ENCODE measurements around the gene CDKL2.
"Not testable (repeated sequence)": the region's sequence is repeated elsewhere in the genome, so short reads cannot be mapped to it uniquely, and the experiment has no call there.

The CDKL2 gene

DNA sequence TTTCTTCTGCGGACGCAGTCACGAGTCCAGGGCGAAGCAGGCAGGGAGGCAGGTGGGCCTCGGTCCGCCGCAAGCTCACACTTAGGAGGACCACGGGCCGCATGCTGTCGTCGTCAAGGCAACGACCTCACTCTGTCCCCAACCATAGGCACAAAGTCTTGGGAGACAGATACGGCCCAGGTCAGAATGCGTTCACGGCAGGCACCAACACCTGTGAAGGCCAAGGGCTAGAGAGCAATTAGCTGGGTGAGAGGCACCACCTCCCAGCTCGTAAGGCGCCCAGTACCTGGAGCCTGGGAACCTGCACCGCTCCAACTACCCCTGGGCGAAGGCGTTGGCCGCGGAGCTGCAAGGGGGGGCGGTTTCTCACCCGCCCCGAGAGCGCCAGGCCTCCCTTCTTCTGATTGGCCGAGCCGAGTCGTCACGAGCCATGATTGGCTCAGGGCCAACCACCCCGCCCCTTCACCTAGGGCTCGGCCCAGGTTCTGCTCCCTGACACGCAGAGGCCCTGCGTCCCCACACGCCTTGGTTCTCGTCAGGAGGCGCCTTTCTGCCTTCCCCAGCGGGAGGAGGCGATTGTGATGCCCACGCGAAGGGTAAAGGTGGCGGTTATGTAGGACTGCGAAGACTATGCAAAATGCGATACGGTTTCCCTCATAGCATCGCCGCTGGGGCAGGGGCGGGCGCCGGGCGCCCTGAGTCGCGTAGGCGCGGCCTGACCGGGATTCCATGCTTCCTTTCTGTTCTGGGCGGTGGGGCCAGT is at the start of gene CDKL2:
TSS of gene CDKL2 (minus strand) at position 355 of the 763 bp plus-strand sequence. CDS start 4,540 bp downstream, outside the sequence.
- peak; percentile 87 for DNase-seq

DNA sequence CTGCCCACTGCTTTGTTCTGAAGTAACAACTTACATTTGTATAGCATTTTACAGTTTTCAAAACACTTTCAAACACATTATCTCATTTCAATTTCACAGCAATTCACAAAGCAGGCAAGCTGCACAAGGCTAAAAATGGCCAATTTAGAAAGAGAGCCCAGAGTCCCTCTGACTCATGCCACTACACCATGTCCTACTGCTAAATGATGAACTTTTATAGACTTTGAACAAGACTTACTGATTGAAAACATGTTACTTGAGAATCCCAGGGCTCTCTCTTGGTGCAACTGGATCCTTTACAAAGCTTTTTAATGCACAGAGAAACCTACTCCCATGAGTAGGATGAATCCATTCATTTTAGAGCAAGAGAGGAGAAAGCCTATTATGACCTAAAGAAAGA is 48.6 kb upstream of the CDKL2 start:
- DNase-seq = no peak

DNA sequence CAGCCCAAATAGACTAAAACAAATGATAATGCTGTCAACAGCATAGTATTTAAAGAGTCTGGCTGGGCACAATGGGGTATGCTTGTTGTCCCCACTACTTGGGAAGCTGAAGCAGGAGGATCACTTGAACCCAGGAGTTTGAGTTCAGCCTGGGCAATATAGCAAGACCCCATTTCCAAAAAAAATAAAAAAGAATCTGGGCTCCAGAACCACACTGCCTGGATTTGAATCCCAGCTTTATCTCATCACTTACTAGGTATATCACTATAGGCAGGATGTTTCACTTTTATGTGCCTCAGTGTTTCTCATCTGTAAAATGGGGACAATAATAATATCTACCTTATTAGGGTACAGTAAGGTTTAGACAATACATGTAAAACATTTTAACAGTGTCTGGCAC is 48.1 kb upstream of the CDKL2 start:
- DNase-seq = no peak

DNA sequence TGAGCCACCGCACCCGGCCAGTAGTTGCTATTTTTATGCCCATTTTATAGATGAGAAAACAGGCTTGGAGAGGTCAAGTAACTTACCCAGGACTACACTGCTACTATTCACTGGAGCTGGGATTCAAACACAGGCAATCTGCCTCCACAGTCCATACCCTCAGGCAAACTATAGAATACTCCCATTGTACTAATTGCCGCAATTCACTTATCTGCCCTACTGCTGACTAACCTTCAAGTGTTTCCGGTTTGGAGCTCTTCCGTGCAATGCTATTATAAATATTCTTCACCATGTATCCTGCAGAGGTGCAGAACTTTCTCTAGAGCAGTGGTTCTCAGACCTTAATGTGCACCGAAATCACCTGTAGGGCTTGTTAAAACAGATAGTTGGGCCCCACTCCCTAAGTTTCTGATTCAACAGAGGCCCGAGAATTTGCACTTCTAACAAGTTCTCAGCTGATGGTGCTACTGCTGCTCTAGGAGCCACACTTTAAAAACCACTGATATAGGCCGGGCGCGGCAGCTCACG is 44.7 kb upstream of the CDKL2 start:
- no peak for DNase-seq

DNA sequence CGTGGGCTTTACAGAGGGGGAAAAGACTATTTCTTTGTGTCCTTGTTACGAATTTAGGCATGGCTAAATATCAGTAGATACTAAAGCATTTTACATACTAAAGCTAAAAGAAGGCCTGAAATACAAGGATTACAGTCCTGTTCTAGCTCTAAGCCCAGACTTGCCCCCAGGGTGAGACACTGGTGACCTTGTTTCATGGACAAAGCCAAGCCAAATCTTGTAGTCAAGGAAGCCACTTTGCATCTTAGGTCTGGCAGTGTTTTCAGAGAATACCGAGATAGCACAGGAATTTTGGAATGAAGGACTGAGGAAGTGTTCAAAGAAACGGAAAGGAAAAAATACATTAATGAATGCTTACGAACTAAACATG is 43.6 kb upstream of the CDKL2 start:
- no peak for DNase-seq

DNA sequence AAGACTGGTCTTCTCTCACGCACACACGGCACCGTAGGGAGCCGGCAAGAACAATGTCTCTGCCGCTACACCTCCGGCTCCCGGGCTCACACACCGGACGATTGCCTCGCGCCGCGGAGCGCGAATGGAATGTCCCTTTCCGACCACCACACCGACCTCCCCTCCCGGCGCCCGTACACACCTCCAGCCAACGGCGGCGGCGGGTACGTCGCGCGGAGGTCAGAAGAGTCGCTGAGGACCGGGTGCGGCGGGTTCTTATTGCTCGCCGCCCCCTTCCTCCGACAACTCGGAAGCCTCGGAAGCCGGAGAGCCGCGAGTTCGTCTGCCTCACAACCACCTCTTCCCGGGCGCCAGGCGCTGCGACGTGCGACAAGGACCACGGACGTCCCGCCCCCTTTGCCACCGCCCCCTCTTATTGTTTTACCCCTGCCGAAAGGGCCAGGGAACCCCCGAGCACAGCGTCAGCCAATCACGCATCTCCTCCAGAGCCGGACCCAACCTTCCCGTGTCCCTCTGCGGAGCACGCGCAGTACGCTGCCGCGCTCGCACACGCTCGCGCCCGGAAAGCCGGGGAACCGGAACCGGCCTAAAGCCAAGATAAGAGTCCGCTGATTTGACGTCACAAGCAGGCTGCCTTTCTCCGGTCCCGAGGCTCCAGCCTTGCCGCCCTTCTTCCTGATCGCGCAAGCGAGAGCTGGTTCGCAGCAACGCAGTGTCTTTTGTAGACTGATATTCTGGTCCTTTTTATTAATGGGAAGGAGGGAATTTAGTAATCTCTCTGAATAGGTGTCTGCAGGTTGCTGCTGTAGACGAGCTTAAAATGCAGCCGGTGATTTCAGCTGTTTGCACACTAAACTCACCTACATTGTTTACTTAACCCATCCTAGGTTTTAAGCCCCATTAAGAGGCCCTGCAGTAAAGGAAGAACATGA is 43.0 kb upstream of the CDKL2 start, which contains the start of gene G3BP2:
TSS of gene G3BP2 (minus strand) at position 385 of the 932 bp plus-strand sequence. CDS start 11,386 bp downstream, outside the sequence.
- DNase-seq = peak; percentile 99

DNA sequence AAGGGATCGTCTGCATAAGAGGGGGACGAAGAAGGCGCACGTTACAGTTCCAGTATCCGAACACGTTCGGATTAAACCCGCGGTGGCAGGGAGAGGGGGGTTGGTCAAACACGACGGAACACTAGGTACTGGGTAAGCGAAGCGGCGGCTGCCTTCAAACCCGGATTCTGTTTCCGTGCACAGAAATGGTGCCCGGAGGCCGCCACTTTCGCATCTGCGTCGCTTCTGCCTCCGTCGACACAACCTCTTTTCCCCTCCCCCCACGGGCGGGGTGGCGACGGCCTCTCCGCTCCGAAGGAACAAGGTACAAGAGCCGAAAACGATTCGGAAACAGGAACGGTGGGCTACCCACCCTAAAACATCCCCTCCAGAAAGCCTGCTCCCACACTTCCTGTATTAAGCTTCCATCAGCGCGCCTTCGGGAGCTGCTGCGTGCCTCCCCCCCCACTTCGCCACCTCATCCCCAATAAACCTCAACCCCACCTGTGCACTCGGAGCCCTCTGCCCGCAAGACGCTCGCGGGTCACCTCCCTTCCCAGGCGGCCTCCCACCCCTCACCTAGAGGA is 42.2 kb upstream of the CDKL2 start:
- DNase-seq = peak; percentile 8

DNA sequence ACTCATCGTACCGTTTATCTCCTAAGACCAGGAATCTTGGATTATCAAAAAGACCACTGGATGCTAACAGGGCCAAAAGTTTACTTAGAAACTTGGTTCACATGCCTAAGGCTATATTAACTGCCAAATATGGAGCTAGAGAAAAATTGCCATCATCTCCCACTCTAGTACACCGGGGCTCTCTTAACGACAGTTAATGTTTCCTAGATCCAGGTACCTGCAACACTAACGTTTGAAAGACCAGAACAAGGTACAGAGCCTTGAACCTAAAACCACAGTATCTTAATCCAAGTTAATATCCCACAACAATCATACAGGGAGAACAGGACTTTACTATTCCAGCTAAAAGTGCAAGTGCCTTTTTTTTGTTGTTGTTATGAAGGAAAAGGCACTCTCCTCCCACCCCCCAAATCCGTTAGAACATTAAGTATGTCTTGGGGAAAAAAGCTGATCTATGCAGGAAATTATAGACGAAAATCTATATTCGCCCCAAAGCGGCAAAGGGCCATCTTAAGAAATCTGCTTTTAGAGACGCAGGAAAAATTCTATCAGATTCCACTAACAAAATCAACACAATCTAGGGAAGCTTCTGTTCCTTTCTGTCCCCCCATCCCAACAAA is 41.6 kb upstream of the CDKL2 start:
- no peak for DNase-seq

DNA sequence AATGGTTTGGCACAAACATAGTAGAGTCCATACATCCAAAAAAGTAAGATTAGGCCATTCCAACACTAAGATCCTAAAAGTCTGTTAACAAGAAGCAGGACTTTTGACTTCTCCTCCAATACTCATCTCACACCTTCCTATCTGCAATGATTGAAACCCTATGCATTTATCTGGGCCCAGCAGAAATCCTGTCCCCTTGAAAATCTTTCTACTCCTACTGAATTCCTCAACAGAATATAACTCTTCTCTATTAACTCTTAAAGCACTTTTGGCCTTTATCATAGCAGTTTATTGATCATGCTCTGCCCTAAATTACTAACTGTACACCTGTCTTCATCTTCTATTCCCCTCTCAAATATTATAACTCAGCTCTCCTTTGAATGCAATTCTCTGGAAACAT is 38.3 kb upstream of the CDKL2 start:
- no peak for DNase-seq

DNA sequence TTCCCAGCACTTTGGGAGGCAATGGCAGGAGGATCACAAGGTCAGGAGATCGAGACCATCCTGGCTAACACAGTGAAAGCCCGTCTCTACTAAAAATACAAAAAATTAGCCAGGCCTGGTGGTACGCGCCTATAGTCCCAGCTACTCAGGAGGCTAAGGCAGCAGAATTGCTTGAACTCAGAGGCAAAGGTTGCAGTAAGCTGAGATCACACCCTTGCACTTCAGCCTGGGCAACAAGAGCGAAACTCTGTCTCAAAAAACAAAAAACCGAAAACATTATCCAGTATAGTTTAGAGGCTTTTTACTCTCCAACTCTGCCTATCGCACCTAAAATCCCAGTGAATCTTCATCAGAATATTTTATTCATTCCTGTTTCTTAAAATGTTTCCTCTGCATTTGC is 37.3 kb upstream of the CDKL2 start:
- DNase-seq = not testable (repeated sequence)

DNA sequence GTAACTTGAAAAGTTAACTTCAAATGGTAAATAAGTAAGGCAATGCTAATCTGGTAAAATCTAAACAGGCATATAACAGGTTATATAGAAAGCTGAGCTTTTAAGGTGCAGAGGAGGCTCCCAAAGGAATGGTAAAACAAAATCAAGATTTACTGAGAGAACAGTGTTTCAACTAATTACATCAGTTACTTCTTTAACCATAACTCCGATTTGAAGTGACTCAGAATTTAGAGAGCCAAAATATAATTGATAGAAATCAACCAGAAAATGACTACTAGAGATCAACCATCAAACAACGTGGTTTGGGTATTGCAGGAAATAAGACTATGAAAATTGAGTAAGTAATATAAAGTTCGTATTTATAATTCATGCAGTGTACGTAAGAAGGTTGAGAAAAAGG is 36.0 kb upstream of the CDKL2 start:
- no peak for DNase-seq

DNA sequence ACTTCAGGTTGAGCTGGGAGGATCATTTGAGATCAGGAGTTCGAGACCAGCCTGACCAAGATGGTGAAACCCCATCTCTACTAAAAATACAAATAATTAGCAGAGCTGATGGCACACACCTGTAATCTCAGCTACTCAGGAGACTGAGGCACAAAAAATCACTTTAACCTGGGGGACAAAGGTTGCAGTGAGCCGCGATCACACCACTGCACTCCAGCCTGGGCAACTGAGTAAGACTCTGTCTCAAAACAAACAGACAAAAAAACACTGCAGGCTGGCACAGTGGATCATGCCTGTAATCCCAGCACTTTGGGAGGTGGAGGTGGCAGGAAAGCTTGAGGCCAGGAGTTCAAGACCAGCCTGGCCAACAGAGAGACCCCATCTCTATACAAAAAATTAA is 34.3 kb upstream of the CDKL2 start:
- not testable (repeated sequence) for DNase-seq

DNA sequence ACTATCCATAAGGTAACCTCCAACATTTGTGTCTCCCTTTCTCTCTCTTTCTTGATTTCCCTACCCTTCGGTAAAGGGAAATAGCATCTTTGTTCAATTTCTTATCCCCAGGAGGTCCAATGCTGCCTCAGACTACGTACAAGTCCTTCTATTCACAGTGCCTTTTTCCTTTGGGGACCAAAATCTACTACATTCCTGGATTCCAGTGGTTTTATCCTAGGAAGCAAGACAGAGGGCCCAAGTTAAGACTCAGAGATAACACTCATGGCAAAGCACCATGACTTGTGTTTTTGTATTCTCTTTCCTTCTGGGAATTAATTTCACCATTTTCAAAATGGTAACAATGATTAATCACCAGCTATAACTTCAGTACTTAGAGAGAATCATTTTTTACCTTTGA is 32.3 kb upstream of the CDKL2 start:
- no peak for DNase-seq

DNA sequence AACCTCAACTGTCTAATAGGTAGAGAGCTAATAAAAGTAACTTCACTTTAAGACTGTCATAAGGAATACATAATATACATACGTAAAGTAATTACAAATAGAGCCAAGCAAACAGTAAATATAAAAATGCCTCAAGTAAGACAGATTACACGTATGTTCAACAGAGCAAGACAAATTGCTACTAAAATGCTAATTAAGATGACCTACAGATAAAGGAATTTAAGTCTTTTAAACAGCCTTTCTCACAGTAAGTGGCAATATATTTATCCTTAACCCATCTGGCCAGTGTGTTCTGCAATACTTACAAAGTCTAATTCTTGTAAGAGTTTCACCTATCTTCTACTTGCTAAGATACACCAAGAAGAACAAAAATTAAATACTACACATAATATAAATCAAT is 30.2 kb upstream of the CDKL2 start:
- DNase-seq = no peak

DNA sequence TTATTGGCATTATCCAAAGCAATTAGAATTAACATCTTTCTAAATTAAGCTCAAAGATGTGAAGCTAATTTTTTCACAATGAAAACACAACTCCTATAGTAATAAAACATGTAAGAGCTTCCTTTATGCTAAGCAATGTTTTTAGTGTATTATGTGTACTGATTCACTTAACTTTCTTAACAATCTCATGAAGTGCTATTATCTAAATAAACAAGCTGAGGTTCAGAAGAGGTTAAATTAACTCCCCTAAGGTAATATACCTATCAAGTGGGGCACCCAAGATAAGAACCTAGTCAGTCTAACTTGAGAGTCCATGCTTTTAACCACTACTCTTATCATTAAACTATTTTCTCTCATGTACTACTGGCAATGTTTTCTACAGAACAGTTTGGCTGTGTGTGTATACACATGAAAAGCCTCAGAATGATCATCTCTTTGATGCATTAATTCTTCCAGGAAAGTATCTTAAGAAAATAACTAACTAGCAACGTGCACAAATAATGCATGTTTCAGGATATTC is 29.2 kb upstream of the CDKL2 start:
- no peak for DNase-seq

DNA sequence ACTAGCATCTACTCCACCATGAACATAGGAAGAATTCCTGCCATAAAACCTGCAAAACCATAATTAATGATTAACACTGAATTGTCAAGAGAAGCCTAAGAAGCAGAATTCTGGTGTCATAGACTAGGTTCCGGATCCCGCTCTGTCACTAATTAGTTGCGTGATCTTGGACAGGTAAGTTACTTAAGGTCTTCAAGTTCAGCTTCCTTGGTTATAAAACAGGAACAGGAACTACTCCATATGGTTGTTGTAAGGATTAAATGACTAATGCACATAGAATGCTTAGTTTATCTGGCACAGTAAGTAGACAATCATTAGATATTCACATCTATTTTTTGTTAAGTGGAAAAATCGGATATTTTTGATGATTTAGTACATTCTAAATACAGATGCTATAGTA is 28.5 kb upstream of the CDKL2 start:
- no peak for DNase-seq

DNA sequence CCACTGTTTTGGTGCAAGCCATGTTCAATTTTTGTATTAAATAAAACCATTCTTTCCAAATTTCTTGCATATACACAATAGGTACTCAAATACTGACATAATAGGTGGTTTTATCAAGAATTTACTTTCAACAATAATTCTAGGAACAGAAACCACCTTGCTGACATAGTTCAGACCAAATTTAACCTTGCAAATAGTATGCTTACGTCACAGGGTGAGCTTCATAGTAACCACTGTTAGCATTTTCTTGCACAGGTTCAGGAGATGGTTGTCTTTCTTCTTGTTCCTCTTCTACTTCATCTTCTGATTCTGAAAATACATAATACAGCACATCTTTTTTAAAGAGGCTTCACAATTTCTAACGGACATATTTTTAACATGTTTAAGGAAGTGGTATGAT is 25.2 kb upstream of the CDKL2 start:
- no peak for DNase-seq

DNA sequence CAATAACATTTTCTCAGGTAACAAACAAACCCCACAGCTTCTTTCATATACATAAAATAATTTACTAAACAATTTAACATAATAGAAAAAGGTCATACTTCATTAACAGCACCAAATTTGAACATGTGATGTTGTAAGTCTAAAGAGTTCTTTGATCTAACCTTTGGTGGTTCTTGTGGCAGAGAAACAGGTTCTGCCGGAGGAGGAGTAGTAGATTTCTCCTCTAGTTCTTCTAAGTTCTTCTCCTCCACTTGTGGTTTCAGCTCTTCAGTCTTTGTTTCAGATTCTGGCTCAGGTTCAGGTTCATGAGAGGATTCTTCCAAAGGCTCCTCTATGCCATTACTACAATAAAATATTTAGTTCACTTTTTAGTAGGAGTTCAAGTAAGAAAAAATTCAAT is 24.6 kb upstream of the CDKL2 start:
- DNase-seq = no peak

DNA sequence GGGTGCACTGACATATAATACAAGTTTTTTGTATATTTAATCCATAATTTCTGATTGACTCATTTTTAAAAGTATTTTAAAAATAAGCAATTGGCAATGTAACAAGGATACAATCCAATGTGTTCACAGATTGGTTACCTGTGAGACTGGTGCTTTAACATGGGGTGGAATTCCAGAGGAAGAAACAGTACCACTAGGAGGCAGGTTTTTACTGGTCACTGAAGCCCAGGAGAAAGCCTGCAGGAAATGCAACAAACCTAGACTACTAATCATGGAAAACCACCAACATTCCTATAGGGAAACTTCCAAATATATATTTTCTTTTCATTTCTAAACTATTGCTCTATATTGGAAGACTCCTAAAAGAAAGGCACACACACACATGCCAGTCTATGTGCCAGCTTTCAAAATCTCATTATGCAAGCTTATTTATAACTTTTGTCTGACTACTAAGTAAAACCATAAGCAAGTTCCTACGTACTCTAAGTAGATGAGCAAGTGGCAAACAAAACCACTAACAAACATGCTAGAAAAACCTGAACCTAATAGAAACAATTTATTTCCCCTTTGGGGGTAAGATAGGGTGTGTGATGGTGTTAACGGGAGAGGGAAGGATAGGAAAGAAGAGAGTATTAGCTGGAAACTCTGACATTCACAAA is 23.6 kb upstream of the CDKL2 start:
- no peak for DNase-seq

DNA sequence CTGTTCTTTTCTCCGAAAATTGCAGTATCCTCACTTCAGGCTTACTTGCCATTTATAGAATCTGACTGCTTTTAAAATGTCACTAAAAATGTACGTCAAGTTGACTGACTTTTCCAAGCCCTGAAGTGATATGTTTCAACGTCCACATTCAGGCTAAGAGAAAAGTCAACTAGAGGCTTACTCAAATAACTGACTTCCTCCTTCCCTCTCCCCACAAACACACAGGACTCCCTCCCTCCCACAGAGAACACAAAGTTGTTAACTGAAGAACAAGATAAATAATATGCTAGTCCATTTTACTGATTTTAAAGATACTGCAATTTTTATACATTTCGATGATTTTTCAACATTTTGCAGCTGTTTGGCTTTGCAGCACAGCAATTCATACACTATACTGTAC is 13.8 kb upstream of the CDKL2 start:
- no peak for DNase-seq

DNA sequence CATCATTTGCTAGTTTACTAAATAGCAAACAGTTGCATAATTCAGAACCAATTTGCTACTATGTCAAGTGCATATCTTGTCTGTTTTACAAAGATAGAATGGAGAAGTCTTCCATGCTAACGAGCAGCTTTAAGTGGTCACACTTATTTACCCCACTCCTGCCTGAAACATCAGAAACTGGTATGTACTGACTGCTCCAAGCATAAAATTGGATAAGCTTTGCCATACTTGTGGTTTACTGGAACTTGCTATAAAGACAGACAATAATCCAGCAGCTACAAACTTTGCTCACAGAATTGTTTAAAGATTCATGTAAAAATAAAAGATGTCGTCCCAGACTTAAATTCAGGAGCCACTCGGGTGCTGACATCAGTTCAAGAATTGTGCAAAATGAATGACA is 13.3 kb upstream of the CDKL2 start:
- no peak for DNase-seq

DNA sequence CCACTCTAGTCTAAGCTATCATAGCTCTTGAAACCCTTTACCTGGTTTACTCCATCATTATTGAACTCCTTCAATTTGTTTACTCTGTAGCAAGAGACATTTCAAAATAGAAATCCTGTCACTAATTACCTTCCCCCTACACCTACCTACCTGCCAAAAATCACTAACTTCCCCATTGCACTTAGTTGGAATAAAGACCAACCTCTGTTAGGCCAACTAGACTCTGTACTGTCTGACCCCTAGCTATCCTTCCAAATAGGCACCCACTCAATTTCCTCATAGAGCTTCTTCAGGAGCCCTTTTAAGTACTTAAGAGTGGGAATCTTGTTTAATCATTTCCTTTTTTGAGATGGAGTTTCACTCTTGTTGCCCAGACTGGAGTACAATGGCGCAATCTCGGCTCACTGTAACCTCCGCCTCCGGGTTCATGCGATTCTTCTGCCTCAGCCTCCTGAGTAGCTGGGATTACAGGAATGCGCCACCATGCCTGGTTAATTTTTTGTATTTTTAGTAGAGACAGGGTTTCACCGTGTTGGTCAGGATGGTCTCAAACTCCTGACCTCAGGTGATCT is 8.9 kb upstream of the CDKL2 start:
- no peak for DNase-seq
